ENCODE results near the gene CHIT1.
A peak's percentile ranks its signal among the peaks of the same experiment; 100 is the strongest.

Gene CHIT1

GRCh38 chr1:203229471-203230135 lies at the start of gene CHIT1:
CHIT1 (minus strand) TSS chr1:203229673; CDS start chr1:203229636, 37 bp downstream.
- DNase-seq (ENCODE audit: low read depth in 2 of 2), result no peak

- DNase-seq (ENCODE audit: low read depth in 2 of 2), result no peak
Measured at GRCh38 chr1:203278885-203279406, 49.5 kb upstream of the CHIT1 start.

GRCh38 chr1:203278082-203278884 lies 48.8 kb upstream of the CHIT1 start:
- DNase-seq (ENCODE audit: low read depth in 2 of 2), result no peak

- DNase-seq (ENCODE audit: low read depth in 2 of 2), result no peak
Measured at GRCh38 chr1:203276916-203277545, 47.6 kb upstream of the CHIT1 start.

- no peak for DNase-seq (ENCODE audit: low read depth in 2 of 2)
Measured at GRCh38 chr1:203276408-203276807, 46.9 kb upstream of the CHIT1 start.

GRCh38 chr1:203275656-203276272 lies 46.3 kb upstream of the CHIT1 start:
- no peak for DNase-seq (ENCODE audit: low read depth in 2 of 2)

- DNase-seq (ENCODE audit: low read depth in 2 of 2), result no peak
Measured at GRCh38 chr1:203274603-203275381, 45.3 kb upstream of the CHIT1 start.

GRCh38 chr1:203273869-203274602 lies 44.6 kb upstream of the CHIT1 start:
- DNase-seq (ENCODE audit: low read depth in 2 of 2), result no peak

GRCh38 chr1:203273206-203273868 lies 43.9 kb upstream of the CHIT1 start:
- peak; percentile 82 to 87 for DNase-seq (ENCODE audit: low read depth in 2 of 2)

GRCh38 chr1:203272633-203273205 lies 43.2 kb upstream of the CHIT1 start:
- no peak for DNase-seq (ENCODE audit: low read depth in 2 of 2)

- DNase-seq (ENCODE audit: low read depth in 2 of 2), result no peak
Measured at GRCh38 chr1:203271962-203272632, 42.6 kb upstream of the CHIT1 start.

GRCh38 chr1:203271018-203271743 lies 41.7 kb upstream of the CHIT1 start:
- no peak for DNase-seq (ENCODE audit: low read depth in 2 of 2)

- DNase-seq (ENCODE audit: low read depth in 2 of 2), result no peak
Measured at GRCh38 chr1:203270448-203270847, 41.0 kb upstream of the CHIT1 start.

- no peak for DNase-seq (ENCODE audit: low read depth in 2 of 2)
Measured at GRCh38 chr1:203269654-203270020, 40.2 kb upstream of the CHIT1 start.

GRCh38 chr1:203268901-203269653 lies 39.6 kb upstream of the CHIT1 start:
- DNase-seq (ENCODE audit: low read depth in 2 of 2), result no peak

GRCh38 chr1:203267912-203268311 lies 38.4 kb upstream of the CHIT1 start:
- DNase-seq (ENCODE audit: low read depth in 2 of 2), result no peak

- DNase-seq (ENCODE audit: low read depth in 2 of 2), result peak; percentile 61 to 69
Measured at GRCh38 chr1:203267347-203267846, 37.9 kb upstream of the CHIT1 start.
